Stimulated activated CD4-positive, alpha-beta T cell treated with anti-CD3 and anti-CD28 coated beads, Interleukin-12 subunit alpha, Interleukin-12 subunit beta, amount 100 ng/mL, for 48 hours (primary cell): ENCODE measurements around the gene USP22.
"Not testable (repeated sequence)": the region's sequence is repeated elsewhere in the genome, so short reads cannot be mapped to it uniquely, and the experiment has no call there.

ENCODE experiments used
- DNase-seq, 3 donors: peaks; one replicate each; pipeline ENCODE4 v3.0.0-alpha.2; 2020; ENCODE audit warnings: low read depth in 2 of 3, low spot score in 1 of 3

USP22 gene

DNA sequence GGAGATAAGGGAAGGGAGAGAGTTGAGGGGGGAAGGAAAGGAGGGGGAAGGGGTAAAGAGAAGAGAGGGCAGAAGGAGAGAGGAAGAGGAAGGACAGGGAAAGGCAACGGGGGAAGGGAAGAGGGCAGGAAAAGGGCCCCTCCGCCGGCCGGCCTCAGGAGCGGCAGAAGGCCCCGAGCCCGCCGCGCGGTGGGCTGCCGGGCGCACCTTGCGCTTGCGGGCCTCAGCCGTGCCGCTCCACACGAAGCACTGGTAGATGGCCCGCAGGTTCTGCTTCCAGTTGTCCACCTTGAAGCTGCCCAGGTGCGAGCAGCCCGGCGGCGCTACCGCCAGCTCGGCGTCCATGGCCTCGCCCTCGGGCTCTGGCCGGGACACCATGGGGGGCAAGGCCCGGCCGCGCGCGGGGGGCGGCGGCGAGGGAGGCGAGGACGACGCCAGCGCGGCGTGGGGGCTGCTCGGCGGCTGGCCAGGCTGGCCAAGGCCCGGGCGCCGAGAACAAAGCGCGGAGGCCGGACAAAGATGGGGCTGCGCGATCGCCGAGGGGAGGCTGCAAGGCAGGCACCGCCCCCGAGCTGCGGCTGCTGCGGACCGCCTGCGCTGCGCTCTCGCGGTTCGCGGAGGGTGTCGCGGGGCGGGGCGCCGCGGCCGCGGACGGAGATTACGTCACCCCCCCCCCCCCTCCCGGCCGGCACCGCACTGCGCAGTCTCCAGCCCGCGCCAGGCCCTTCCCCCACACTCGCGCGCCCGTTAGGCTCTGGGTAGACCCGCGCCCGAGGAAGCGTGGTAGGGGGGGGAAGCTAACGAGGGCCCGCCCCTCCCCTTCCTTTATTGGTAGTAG lies at the start of gene USP22:
Gene USP22, minus strand, starts transcription at position 554 of the 838 bp plus-strand sequence. Its CDS starts 176 bp downstream, at position 378.
- peak in 1 of 3 donors; percentile 85 for DNase-seq

DNA sequence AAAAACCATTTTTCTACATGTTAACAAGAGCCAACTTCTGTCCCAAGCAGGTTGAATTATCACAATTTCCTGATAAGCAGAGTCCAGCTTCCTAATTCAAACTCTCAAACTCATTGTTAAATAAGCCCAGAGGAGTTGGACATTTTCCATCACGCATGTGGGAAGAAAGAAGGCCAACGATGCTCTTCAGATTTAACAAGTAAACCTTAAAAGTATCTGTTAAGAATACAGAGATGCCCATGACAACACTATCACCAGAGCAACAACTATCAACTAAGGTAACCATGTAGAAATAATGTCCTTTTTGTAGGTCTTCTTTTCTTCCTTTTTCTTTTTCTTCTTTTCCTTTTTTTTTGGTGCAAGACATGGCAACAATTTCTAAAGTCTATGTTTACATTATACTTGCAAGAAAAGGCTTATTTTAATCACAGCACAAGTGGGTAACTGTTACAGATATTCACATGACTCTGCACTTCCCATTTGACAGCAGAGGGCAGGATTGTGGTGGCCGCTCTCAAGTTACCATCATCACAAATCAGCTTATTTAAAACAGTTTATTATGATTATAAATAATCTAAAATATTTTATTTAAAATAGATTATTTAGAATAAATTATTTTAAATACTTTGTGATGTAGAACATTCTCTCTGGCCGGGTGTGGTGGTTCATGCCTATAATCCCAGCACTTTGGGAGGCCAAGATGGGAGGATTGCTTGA lies 48.2 kb upstream of the USP22 start:
- no peak for DNase-seq

DNA sequence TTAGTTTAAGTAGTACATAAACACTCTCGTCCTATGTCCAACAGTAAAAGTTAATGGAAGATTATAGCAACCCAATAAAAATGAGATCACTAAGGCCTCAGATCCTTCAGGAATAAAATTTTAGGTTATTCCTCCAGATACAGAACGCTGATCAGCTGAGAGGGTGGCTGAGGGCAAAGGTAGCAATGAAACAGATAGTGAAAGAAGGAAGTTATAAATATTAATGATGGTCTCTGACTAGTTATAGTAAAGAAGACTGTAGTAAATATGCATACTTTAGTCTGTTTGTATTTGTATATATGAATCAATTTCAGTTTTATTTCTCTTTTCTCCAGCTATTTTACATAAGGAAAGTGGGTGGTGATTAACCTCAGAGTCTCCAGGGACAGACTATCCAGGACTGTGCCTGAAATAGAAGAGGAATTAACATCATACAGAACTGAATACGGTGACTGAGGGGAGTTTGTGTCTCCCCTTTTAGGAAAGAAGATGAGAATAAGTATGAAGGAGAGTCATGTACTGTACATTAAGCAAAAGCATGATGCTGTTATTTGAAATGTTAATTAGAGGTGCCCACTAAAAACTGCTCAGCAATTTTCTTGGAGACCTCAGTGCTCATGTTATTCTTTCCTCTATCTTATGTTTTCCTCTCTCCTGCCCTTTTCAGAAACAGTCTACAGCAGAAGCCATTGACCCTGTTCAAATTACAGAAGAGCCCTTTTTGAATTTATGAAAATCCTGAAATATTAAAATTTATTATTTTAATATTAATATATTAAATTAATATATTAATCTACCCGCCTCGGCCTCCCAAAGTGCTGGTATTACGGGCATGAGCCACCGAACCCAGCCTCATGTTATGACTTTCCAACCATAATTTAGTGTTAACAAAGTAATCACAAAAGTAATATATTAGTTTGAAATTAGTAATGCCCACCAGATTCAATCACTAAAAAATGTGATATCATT lies 47.4 kb upstream of the USP22 start:
- DNase-seq: no peak

DNA sequence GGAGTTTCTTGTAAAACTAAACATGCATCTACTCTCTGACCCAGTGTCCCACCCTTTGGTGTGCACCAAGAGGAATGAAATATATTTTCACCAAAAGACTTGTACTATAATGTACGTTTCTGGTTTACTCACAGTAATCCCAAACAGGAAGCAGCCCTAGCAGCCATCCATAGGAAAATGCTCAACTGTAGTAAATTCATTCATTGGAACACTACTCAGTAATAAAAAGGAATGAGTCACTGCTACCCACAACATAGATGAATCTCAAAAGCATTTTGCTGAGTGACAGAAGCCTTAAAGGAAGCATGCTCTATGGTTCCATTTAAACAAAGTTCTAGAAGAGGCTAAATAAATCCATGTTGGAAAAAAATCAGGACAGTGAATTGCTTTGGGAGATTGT lies 46.3 kb upstream of the USP22 start:
- no peak for DNase-seq

DNA sequence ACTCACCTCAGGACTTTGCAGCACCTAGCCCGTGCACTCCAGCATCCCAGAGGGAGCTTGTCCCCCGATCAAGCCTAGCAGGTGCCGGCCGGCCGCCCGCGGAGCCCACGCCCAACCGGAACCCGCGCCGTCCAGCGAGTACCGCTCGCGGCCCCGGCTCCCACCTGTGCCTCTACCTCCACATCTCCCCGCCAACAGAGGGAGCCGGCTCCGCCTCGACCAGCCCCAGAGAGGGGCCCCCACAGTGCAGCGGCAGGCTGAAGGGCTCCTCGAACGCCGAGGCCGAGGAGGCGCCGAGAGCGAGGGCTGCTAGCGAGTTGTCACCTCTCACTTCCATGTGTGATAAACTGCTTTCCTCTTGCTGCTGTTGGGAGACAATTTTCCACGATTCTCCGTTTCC lies 42.9 kb upstream of the USP22 start:
- DNase-seq: no peak

DNA sequence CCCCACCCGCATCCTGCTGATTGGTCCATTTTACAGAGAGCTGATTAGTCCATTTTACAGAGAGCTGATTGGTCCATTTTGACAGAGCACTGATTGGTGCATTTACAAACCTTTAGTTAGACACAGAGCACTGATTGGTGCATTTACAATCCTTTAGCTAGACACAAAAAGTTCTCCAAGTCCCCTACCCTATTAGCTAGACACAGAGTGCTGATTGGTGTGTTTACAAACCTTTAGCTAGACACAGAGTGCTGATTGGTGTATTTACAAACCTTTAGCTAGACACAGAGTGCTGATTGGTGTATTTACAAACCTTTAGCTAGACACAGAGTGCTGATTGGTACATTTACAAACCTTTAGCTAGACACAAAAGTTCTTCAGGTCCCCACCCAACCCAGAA lies 42.5 kb upstream of the USP22 start:
- not testable (repeated sequence) for DNase-seq

DNA sequence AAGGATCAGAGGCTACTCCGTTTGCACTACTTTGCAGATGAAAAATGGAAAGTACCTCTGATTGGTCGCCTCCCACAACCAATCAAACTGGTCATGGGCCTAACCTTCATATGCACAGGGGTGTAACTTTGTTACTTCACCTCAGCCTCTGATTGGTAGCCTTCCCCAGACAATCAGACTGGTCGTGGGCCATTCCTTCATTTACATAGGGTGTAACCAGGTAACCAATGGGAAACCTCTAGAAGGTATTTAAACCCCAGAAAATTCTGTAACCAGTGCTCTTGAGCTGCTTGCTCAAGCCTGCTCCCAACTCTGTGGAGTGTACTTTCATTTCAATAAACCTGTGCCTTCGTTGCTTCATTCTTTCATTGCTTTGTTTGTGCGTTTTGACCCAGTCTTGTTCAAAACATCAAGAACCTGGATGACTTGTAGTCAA lies 39.2 kb upstream of the USP22 start:
- DNase-seq: no peak

DNA sequence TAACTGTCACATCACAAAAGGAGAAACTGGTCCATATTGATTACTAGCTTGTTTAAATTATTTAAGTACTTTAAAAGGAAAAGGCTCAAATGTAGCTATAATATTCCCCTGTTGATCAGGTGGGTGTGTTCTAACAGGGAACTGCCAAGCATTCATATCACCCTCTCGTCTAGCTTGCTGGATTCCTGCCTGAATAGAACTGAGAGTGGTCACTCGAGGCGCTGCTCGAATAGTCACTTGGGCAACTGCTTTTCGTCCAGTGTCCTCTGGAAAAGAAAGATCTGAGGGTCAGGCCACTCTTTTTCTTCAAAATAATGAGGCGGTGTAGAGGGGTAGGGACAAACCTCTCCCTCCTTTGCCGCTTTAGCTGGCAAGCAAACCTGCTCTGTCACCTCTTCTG lies 36.4 kb upstream of the USP22 start:
- DNase-seq: no peak

DNA sequence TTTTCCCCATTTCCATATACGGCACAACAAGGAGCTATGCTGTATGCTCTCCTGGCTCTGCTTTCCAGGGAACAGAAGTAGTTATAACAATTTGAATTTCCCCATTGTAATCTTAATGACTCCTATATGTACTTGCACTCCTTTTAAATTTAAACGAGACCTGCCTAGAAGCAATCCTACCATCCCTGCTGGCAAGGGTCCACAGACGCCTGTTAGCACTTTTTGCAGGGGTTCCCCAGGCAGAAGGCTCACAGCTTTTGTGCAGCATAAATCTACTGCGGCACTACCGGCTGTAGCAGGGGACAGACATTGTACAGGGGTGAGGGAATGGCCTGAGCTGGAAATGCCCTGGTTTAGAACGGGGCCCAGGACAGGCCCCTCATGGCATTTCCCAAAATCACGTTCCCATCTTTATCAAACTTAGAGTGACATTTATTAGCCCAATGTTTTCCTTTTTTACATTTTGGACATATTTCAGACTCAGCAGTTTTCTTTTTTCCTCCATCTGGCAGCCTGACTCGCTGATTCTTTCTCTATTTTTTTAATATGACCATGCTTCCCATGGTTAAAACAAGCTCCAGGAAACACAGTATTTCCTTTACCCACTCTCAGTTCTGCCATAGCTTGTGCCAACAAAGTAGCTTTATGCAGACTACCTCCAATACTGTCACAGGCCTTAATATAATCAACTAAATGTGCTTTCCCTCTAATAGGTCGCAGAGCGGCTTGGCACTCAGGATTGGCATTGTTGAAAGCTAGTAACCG lies 35.4 kb upstream of the USP22 start:
- no peak for DNase-seq

DNA sequence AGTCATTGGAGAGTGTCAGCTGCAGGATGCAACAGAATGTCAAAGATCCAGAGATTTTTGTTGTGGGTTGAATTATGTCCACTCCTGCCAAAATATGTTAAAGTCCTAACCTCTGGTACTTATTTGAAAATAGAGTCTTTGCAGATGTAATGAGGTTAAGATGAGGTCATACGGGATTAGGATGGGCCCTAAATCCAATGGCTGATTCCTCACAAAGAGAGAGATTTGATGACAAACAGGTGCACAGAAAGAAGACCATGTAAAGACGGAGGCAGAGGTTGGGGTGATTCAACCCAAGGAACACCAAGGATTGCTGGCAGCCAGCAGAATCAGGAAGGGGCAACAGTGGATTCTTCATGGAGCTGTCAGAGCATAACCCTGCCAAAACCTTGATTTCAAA lies 34.5 kb upstream of the USP22 start:
- no peak for DNase-seq

DNA sequence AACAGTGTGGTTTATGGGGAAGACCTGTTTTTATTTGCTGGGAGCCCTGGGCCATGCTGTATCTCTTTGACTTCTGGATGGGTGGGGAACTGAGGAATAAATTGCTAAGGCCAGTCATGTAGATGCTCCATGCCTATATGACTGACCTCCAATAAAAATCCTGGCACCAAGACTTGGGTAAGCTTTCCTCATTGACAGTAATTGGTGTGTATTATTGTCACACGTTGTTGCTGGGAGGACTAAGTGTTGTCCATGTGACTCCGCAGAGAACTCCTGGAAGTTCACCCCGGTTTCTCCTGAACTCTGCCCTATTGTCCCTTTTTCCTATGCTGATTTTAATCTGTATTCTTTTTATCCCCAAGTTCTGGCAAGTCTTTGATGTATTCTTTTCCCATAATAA lies 33.4 kb upstream of the USP22 start:
- DNase-seq: no peak

DNA sequence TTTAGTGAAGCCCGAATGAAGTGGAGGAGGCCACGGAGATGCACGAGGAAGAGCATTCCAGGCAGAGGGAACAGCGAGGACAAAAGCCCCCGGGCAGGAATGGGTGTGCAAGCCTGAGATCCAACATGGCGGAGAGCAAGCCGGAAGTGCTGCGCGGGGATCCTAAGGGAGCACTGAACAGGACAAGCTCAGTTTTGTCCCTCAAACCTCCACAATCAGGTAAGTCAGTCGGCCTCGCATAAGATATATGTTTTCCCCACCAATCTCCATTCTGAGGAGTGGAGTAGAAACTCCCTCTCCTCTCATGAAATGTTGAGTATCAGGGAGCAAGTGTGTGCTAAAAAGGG lies 32.9 kb upstream of the USP22 start:
- no peak for DNase-seq

DNA sequence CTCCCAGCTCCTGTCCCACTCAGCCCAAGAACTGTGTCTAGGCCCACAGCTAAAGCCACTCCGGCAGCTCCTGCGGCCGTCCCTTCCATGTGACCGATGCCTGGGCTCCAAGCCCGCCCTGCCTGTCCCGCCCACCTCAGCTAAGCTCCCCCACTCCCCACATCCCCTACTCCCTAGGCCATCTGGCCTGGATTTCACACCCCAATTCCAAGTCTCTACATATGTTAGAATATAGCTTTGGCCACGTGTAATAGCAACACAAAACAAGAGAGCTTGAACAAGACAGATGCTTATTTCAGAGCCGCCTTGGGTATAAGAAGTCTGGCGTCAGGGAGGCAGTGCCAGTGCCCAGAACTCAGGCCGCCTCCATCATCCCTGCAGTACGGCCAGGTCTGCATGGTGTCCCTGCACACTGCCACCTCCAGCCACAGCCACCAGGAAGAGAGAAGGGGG lies 30.0 kb upstream of the USP22 start:
- no peak for DNase-seq

DNA sequence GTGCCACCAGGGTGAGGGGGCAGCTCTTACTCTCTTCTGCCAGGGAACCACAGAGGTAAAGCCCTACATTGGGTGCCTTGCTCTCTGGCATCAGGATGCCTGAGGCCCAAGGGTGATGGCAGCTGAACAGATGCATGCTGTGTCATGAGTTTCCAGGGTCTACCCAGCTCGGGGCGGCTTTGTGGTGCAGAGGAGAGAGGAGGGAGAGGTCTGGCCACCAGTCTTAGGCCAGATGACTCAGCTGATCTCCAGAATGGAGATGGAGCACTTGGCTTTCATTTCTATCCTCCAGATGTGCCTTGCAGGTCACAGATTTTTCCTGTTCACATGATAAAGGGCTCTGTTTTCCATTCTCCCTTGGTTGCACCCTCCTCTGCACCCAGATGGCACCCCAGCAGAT lies 23.6 kb upstream of the USP22 start:
- DNase-seq: no peak

DNA sequence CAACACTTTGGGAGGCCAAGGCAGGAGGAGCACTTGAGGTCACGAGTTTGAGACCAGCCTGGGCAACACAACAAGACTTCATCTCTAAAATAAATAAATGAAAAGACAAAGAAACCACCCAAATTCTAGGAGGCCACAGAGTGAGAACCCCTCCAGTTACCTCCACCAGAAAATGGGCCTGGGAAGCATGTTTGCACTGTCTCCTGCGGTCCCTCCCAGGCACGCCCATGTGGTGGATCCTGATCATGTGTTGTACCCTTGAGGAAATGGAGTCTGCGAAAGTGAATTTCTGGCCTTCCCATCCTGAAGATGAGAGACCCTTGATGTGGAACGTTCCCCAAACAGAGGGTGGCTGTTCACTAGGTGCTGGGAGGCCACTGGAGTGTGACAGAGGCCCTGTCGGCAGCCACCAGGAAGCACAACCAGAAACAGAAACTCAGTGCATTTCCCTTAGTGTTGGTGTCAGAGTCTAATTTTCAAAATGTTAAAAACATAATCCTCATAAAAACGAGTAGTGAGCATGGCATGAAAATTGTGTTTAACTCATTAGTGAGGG lies 19.2 kb upstream of the USP22 start:
- no peak for DNase-seq

DNA sequence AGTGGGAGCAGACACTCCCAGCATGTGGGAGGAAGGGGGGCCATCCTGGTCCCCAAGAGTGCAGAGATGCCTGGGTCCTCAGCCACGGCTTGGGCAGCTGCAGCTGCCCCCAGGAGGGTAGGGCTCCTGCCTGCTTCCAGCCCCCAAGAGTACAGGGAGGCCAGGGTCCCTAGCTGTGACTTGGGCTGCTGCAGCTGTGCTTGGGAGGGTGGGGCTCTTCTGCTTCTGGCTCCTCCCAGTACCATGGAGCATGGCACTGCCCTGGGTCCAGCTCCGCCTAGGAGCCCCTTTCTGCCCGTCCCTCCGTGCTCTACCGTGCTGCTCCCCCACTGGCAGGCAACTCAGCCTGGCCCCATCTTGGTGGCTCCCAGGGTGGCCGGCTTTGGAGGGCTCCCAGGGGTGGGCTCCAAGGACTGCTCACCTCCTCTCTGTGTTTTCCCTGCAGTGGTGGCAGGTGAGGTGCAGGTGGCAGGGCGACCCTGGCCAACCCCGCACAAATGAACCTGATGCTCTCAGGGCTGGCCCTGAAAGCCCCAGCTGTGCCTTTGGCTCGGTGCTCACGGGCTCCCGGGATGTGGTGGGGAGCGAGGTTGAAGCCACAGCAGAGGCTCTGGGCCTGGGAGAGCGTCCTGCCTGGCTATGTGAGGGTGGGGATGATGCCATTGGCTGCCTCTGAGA lies 18.5 kb upstream of the USP22 start:
- no peak for DNase-seq

DNA sequence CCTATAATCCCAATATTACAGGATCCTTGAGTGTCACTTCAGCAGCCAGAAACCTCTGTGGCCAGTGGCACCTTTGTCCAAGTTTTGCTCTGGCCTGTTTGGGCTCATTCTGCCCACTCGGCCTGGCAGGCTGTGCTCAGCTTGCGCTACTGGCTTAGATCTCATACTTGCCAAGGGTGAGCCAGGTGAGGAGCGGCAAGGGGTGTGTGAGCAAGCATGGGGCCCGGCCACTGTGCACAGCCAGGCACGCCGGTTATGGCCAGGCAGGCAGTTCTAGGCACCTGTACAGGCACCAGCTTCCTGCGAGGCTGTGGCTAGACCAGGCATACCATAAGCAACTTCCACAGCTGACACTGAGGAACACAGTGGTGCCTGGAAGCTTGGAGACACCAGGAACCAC lies 16.9 kb upstream of the USP22 start:
- DNase-seq: no peak

DNA sequence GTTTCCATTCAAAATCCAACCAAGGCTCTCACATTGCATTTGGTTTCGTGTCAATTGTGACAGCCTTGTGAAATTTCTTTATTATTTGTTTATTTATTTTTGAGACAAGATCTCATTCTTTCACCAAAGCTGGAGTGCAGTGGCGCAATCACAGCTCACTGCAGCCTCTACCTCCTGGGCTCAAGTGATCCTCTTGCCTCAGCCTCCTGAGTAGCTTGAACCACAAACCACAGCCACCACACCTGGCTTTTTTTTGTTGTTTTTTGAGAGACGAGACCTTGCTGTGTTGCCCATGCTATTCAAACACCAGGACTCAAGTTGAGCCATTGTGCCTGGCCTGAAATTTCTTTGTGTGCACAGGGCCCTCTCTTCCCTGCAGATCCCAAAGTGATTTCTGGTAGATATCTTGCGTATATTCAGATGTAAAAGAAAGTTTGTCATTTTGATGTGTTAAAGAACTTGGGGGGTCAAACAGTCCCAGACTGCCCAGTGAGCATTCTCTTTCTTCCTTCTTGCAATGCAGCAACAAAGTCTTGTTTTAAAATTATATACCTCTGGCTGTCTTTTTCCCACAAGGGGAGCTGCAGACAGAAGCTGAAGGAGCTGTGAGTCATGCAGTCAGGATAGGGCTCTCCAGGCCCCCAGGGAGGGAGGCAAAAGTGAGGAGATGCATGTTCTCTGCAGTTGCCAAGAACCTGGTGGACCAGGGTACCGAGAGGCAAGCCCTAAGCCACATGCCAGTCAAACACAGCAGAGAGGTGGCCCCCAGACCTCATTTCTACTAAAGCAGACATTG lies 15.5 kb upstream of the USP22 start:
- DNase-seq: no peak

DNA sequence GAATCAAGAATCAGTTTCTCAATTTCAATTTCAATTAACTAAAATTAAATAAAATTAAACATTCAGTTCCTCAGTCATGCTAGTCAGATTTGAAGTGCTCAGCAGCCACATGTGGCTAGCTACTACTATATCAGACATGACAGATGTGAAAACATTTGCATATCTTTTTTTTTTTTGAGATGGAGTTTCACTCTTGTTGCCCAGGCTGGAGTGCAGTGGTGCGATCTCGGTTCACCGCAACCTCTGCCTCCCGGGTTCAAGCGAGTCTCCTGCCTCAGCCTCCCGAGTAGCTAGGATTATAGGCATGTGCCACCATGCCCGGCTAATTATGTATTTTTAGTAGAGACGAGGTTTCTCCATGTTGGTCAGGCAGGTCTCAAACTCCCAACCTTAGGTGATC lies 10.2 kb upstream of the USP22 start:
- not testable (repeated sequence) for DNase-seq
